ENCODE data around the gene PRIMPOL.

PRIMPOL gene

DNA sequence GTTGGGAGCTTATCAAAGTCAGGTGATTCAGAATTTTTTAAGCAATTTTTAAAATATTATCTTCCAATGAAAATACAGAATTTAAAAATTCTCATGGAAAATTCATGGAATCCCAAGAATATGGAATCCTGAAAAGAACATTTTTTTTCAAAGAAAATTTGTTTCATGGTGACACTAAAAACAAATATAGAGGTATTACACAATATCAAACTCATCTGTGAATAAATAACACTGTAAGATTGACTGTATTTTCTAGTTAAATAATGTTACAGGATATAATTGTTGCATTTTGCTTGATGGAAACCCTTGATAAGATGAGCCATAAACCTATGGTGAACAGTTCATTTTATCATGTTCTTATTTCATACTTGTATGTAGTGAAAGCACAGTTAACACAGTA lies 11.4 kb downstream of the PRIMPOL start:
- H3K79me1 ChIP-seq (replicated peaks; ENCODE audit: low read length, poor library complexity, severe bottlenecking) = no peaks in the 10 kb centered on the region
- H2AFZ ChIP-seq (ENCODE audit: low read depth, low read length) = no peak overlapping the region
- no peak overlapping the region for H2BK120ac ChIP-seq (ENCODE audit: low read depth, low read length)
- H3K9ac ChIP-seq (ENCODE audit: low read length) = no peak overlapping the region
- H2BK12ac ChIP-seq (ENCODE audit: low read length in 2 of 2) = no peak overlapping the region
- no peak overlapping the region for H3K14ac ChIP-seq (ENCODE audit: low read length in 2 of 2)
- H2AK5ac ChIP-seq (ENCODE audit: low read length, severe bottlenecking) = no peak overlapping the region
- no peak overlapping the region for H3K18ac ChIP-seq (ENCODE audit: low read depth in 1 of 2, low read length in 2 of 2)
- no peaks in the 10 kb centered on the region for H3K9me3 ChIP-seq (ENCODE audit: control insufficient read depth, low read length)
- H3K36me3 ChIP-seq (ENCODE audit: control insufficient read depth in 1 of 2, insufficient read depth in 2 of 2, low read depth in 1 of 2, low read length in 2 of 2) = peaks cover 0 to 46% of the 10 kb centered on the region in 2 experiments
- no peak for DNase-seq
- no peak overlapping the region for H2BK5ac ChIP-seq (ENCODE audit: low read depth, low read length, poor library complexity, severe bottlenecking)
- H4K91ac ChIP-seq (ENCODE audit: low read length) = no peak overlapping the region
- H3K4me3 ChIP-seq (ENCODE audit: insufficient read depth in 1 of 2, low read depth in 1 of 2, low read length in 2 of 2) = no peak overlapping the region
- H4K8ac ChIP-seq (ENCODE audit: low read length) = no peak overlapping the region
- no peak overlapping the region for H2BK15ac ChIP-seq (ENCODE audit: low read depth, poor library complexity, severe bottlenecking)
- H3K27me3 ChIP-seq (ENCODE audit: control insufficient read depth in 1 of 2, insufficient read depth in 1 of 2, low read length in 2 of 2) = no peaks in the 10 kb centered on the region
- no peak overlapping the region for H3K4me2 ChIP-seq (ENCODE audit: low read length, poor library complexity, severe bottlenecking)
- H3K27ac ChIP-seq (ENCODE audit: low read length, poor library complexity, severe bottlenecking) = no peak overlapping the region
- no peak overlapping the region for H3K4ac ChIP-seq (ENCODE audit: low read depth in 1 of 2, low read length in 2 of 2)
- no peak overlapping the region for H3K23ac ChIP-seq (ENCODE audit: low read length in 2 of 2)
- no peaks in the 10 kb centered on the region for H3K4me1 ChIP-seq (ENCODE audit: control insufficient read depth, insufficient read depth, low read depth, low read length)

DNA sequence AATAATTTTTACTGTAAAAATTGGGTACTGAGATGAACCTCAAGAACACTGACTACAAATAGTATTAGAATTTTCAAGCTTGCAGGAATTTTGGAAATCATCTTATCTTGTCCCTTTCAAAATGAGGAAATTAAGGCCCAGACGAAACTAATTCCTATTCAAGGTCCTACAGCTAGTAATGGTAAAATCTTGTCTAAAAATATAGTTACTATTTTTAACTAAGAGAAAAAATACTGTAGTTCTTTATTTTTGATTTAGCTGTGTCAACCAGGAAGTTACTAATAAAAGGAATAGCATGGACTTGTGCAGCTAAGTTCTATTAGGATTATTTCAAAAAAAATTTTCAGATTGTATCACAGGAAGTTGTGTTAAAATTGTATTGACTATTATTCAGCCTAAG lies 12.7 kb downstream of the PRIMPOL start:
- H3K36me3 ChIP-seq (ENCODE audit: control insufficient read depth in 1 of 2, insufficient read depth in 2 of 2, low read depth in 1 of 2, low read length in 2 of 2) = peaks cover 3 to 47% of the 10 kb centered on the region in 2 experiments
- no peak overlapping the region for H3K4me3 ChIP-seq (ENCODE audit: insufficient read depth in 1 of 2, low read depth in 1 of 2, low read length in 2 of 2)
- no CpG with 5 or more reads among the region's 1 CpG for WGBS
- no peak overlapping the region for H2BK12ac ChIP-seq (ENCODE audit: low read length in 2 of 2)
- no peaks in the 10 kb centered on the region for H3K4me1 ChIP-seq (ENCODE audit: control insufficient read depth, insufficient read depth, low read depth, low read length)
- H3K27me3 ChIP-seq (ENCODE audit: control insufficient read depth in 1 of 2, insufficient read depth in 1 of 2, low read length in 2 of 2) = no peaks in the 10 kb centered on the region
- no peak overlapping the region for H3K27ac ChIP-seq (ENCODE audit: low read length, poor library complexity, severe bottlenecking)
- no peak overlapping the region for H3K9ac ChIP-seq (ENCODE audit: low read length)
- H2AK5ac ChIP-seq (ENCODE audit: low read length, severe bottlenecking) = no peak overlapping the region
- H4K8ac ChIP-seq (ENCODE audit: low read length) = no peak overlapping the region
- H2BK15ac ChIP-seq (ENCODE audit: low read depth, poor library complexity, severe bottlenecking) = no peak overlapping the region
- H3K4ac ChIP-seq (ENCODE audit: low read depth in 1 of 2, low read length in 2 of 2) = no peak overlapping the region
- H4K91ac ChIP-seq (ENCODE audit: low read length) = no peak overlapping the region
- H3K4me2 ChIP-seq (ENCODE audit: low read length, poor library complexity, severe bottlenecking) = no peak overlapping the region
- H3K18ac ChIP-seq (ENCODE audit: low read depth in 1 of 2, low read length in 2 of 2) = no peak overlapping the region
- H3K14ac ChIP-seq (ENCODE audit: low read length in 2 of 2) = no peak overlapping the region
- no peak overlapping the region for H2BK120ac ChIP-seq (ENCODE audit: low read depth, low read length)
- no peaks in the 10 kb centered on the region for H3K9me3 ChIP-seq (ENCODE audit: control insufficient read depth, low read length)
- no peak overlapping the region for H3K23ac ChIP-seq (ENCODE audit: low read length in 2 of 2)
- no peak for DNase-seq
- no peak overlapping the region for H2BK5ac ChIP-seq (ENCODE audit: low read depth, low read length, poor library complexity, severe bottlenecking)
- no peaks in the 10 kb centered on the region for H3K79me1 ChIP-seq (replicated peaks; ENCODE audit: low read length, poor library complexity, severe bottlenecking)
- no peak overlapping the region for H2AFZ ChIP-seq (ENCODE audit: low read depth, low read length)

DNA sequence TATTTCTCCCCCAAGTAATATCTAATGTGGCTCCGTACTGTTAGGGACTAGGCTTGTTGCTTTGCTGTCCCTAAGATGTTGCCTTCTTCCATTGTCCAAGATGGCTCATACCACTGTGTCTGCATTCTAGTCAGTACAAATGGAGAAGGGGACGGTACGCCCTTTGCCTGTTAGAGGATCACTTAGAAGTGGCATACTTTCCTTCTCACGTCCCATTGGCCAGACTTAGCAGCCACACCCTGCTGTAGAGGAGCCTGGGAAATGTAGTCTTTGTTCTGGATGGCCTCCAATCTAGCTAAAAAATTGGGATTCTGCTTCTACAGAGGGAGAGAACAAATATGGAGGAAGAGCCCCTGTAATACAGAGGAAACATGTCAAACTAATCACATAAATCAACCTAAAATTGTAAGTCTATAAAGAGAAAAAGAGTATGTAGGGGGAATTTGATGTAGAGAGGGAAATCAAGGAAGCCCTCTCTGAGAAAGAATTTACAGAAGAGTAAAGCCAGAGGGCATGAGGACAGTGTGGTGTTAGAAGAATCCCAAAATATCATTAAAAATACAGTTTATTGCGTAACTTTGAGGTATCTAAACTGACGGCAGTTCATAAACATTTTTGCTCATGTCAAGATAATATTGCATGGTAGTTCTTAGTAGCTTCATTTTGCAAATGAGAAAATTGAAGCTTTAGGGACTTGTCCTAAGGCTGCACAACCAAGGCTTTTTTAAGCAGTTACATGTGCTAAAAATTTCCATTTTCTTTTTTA lies 15.1 kb downstream of the PRIMPOL start:
- no peak overlapping the region for H3K27ac ChIP-seq (ENCODE audit: low read length, poor library complexity, severe bottlenecking)
- no peak overlapping the region for H3K4ac ChIP-seq (ENCODE audit: low read depth in 1 of 2, low read length in 2 of 2)
- no peaks in the 10 kb centered on the region for H3K27me3 ChIP-seq (ENCODE audit: control insufficient read depth in 1 of 2, insufficient read depth in 1 of 2, low read length in 2 of 2)
- WGBS = 72% methylated on average over 5 of the region's 6 CpGs
- no peaks in the 10 kb centered on the region for H3K9me3 ChIP-seq (ENCODE audit: control insufficient read depth, low read length)
- no peak overlapping the region for H4K8ac ChIP-seq (ENCODE audit: low read length)
- no peak overlapping the region for H3K23ac ChIP-seq (ENCODE audit: low read length in 2 of 2)
- no peak overlapping the region for H3K4me2 ChIP-seq (ENCODE audit: low read length, poor library complexity, severe bottlenecking)
- no peak overlapping the region for H4K91ac ChIP-seq (ENCODE audit: low read length)
- H3K79me1 ChIP-seq (replicated peaks; ENCODE audit: low read length, poor library complexity, severe bottlenecking) = no peaks in the 10 kb centered on the region
- no peak overlapping the region for H2AFZ ChIP-seq (ENCODE audit: low read depth, low read length)
- no peak overlapping the region for H2BK5ac ChIP-seq (ENCODE audit: low read depth, low read length, poor library complexity, severe bottlenecking)
- no peak overlapping the region for H3K9ac ChIP-seq (ENCODE audit: low read length)
- no peak overlapping the region for H2BK120ac ChIP-seq (ENCODE audit: low read depth, low read length)
- H3K36me3 ChIP-seq (ENCODE audit: control insufficient read depth in 1 of 2, insufficient read depth in 2 of 2, low read depth in 1 of 2, low read length in 2 of 2) = peaks cover 11 to 57% of the 10 kb centered on the region in 2 experiments
- no peak overlapping the region for H2AK5ac ChIP-seq (ENCODE audit: low read length, severe bottlenecking)
- H3K4me3 ChIP-seq (ENCODE audit: insufficient read depth in 1 of 2, low read depth in 1 of 2, low read length in 2 of 2) = no peak overlapping the region
- no peak for DNase-seq
- H3K4me1 ChIP-seq (ENCODE audit: control insufficient read depth, insufficient read depth, low read depth, low read length) = peaks cover 2% of the 10 kb centered on the region
- no peak overlapping the region for H3K18ac ChIP-seq (ENCODE audit: low read depth in 1 of 2, low read length in 2 of 2)
- no peak overlapping the region for H2BK15ac ChIP-seq (ENCODE audit: low read depth, poor library complexity, severe bottlenecking)
- H2BK12ac ChIP-seq (ENCODE audit: low read length in 2 of 2) = no peak overlapping the region
- no peak overlapping the region for H3K14ac ChIP-seq (ENCODE audit: low read length in 2 of 2)

DNA sequence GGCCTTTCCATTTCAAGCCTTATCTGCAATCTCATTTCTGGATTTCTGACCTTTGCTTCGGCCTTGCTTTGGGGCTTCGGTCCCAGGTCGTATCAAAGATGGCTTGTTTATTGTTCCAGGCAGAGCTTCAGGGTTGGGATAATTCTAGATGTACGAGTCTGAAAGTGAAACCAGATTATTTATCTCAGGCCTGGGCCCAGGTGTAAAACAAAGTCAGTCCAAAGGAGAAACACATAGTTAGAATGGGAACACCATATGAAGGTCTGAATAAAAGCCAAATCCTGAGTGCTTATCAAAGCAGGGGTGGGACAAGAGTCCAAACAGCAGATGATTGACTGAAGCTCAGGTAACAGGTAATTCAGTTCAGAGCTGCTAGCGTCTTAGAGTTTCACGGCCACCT lies 17.1 kb downstream of the PRIMPOL start:
- 91% methylated on average over 6 of the region's 6 CpGs for WGBS
- no peak overlapping the region for H2BK12ac ChIP-seq (ENCODE audit: low read length in 2 of 2)
- no peak for DNase-seq

More for the DNA sequence above, 17.1 kb downstream of the PRIMPOL start:
- no peak overlapping the region for H3K14ac ChIP-seq (ENCODE audit: low read length in 2 of 2)
- H2BK120ac ChIP-seq (ENCODE audit: low read depth, low read length) = no peak overlapping the region
- H3K36me3 ChIP-seq (ENCODE audit: control insufficient read depth in 1 of 2, insufficient read depth in 2 of 2, low read depth in 1 of 2, low read length in 2 of 2) = peaks cover 11 to 48% of the 10 kb centered on the region in 2 experiments
- H2BK5ac ChIP-seq (ENCODE audit: low read depth, low read length, poor library complexity, severe bottlenecking) = no peak overlapping the region
- no peaks in the 10 kb centered on the region for H3K79me1 ChIP-seq (replicated peaks; ENCODE audit: low read length, poor library complexity, severe bottlenecking)
- H3K27ac ChIP-seq (ENCODE audit: low read length, poor library complexity, severe bottlenecking) = no peak overlapping the region
- no peaks in the 10 kb centered on the region for H3K9me3 ChIP-seq (ENCODE audit: control insufficient read depth, low read length)
- no peak overlapping the region for H3K4me2 ChIP-seq (ENCODE audit: low read length, poor library complexity, severe bottlenecking)
- no peak overlapping the region for H2BK15ac ChIP-seq (ENCODE audit: low read depth, poor library complexity, severe bottlenecking)
- H4K91ac ChIP-seq (ENCODE audit: low read length) = no peak overlapping the region
- H3K18ac ChIP-seq (ENCODE audit: low read depth in 1 of 2, low read length in 2 of 2) = no peak overlapping the region
- H3K4me1 ChIP-seq (ENCODE audit: control insufficient read depth, insufficient read depth, low read depth, low read length) = peaks cover 2% of the 10 kb centered on the region
- H3K23ac ChIP-seq (ENCODE audit: low read length in 2 of 2) = no peak overlapping the region
- no peaks in the 10 kb centered on the region for H3K27me3 ChIP-seq (ENCODE audit: control insufficient read depth in 1 of 2, insufficient read depth in 1 of 2, low read length in 2 of 2)
- H2AFZ ChIP-seq (ENCODE audit: low read depth, low read length) = no peak overlapping the region
- H4K8ac ChIP-seq (ENCODE audit: low read length) = no peak overlapping the region
- no peak overlapping the region for H2AK5ac ChIP-seq (ENCODE audit: low read length, severe bottlenecking)
- H3K4me3 ChIP-seq (ENCODE audit: insufficient read depth in 1 of 2, low read depth in 1 of 2, low read length in 2 of 2) = no peak overlapping the region
- H3K4ac ChIP-seq (ENCODE audit: low read depth in 1 of 2, low read length in 2 of 2) = no peak overlapping the region
- H3K9ac ChIP-seq (ENCODE audit: low read length) = no peak overlapping the region

Data from mesenchymal stem cell (in vitro differentiated cells and primary cell).